GM12872 (cell line): ENCODE data around the gene SIGLEC7.

Experiments
- CTCF ChIP-seq: IDR thresholded peaks from 3 replicates; pipeline ENCODE4 v1.5.1; 2011; ENCODE audit warnings: low read depth, mild to moderate bottlenecking, low read length, moderate library complexity; ENCODE audit not compliant: insufficient read depth

The SIGLEC7 gene

GRCh38 chr19:51108066-51108804 is 33.9 kb upstream of the SIGLEC7 start, which contains the start of gene CTU1:
Gene CTU1 (minus strand): TSS chr19:51108409. CDS start chr19:51104569, 3,840 bp downstream.
- TF ChIP-seq CTCF, result no peak

- no peak for TF ChIP-seq CTCF
Observed at GRCh38 chr19:51108805-51109146, 33.3 kb upstream of the SIGLEC7 start.

GRCh38 chr19:51110666-51110971 is 31.5 kb upstream of the SIGLEC7 start:
- TF ChIP-seq CTCF, result no peak

GRCh38 chr19:51111606-51112005 is 30.5 kb upstream of the SIGLEC7 start:
- peak; percentile 41; the same call in 2 of the 3 replicates for TF ChIP-seq CTCF

- no peak for TF ChIP-seq CTCF
Observed at GRCh38 chr19:51114087-51114729, 27.9 kb upstream of the SIGLEC7 start.

- no peak for TF ChIP-seq CTCF
Observed at GRCh38 chr19:51116736-51117286, 25.3 kb upstream of the SIGLEC7 start.

- no peak for TF ChIP-seq CTCF
Observed at GRCh38 chr19:51119101-51119500, 23.0 kb upstream of the SIGLEC7 start.
